NT2/D1 (cell line): ENCODE results near the gene SUN2.

Source experiments
- DNase-seq: peaks from one replicate; pipeline ENCODE4 v3.0.0-alpha.2; 2011; ENCODE audit warnings: low read depth, low spot score
- H3K27me3 ChIP-seq: 2 replicates; pipeline ENCODE4 v1.6.0; 2011; ENCODE audit warnings: mild to moderate bottlenecking; ENCODE audit not compliant: insufficient read length, insufficient read depth
- H3K36me3 ChIP-seq: 2 replicates; pipeline ENCODE4 v1.6.1; 2011; ENCODE audit warnings: mild to moderate bottlenecking, low read length, mixed read lengths; ENCODE audit not compliant: insufficient read depth, insufficient read length
- H3K4me1 ChIP-seq: 2 replicates; pipeline ENCODE4 v1.5.1; 2011; ENCODE audit not compliant: insufficient read depth, insufficient read length
- H3K4me3 ChIP-seq: 2 replicates; pipeline ENCODE4 v1.5.1; 2011; ENCODE audit warnings: low read depth; ENCODE audit not compliant: insufficient read length
- H3K9ac ChIP-seq: 2 replicates; pipeline ENCODE4 v1.6.0; 2011; ENCODE audit warnings: low read depth; ENCODE audit not compliant: insufficient read length
- H3K9me3 ChIP-seq: 2 replicates; pipeline ENCODE4 v1.5.1; 2011; ENCODE audit warnings: mild to moderate bottlenecking, low read length; ENCODE audit not compliant: insufficient read depth
- SUZ12 ChIP-seq: IDR thresholded peaks from 2 replicates; pipeline ENCODE4 v1.6.1; 2011; ENCODE audit not compliant: insufficient read length, insufficient read depth; ENCODE audit errors: extremely low read depth
- YY1 ChIP-seq: IDR thresholded peaks from 2 replicates; pipeline ENCODE4 v1.6.1; 2011; ENCODE audit not compliant: insufficient read length, insufficient read depth
- ZNF274 ChIP-seq: IDR thresholded peaks from 2 replicates; pipeline ENCODE4 v1.6.1; 2011; ENCODE audit warnings: mild to moderate bottlenecking, low read depth, low read length

Gene SUN2

DNA sequence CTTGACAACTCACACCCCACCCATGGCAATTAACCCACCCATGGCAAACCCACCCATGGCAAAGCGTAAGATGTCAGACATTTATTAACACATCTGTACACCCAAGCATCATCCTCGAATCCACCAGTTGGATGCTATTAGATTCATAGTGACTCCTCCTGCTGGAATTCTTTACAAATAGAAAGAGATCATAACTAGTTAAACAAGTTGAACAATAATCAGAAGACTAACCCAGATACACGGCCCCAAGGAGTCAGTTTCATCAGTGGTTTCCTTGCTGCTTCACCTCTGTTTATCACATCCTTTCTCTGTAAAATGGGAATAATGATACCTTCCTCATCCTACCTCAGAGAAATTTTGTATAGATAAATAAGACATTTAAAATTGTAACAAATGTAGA, 44.9 kb downstream of the SUN2 start:
- no peaks in the 10 kb centered on the region for H3K9me3 ChIP-seq
- H3K27me3 ChIP-seq: no peaks in the 10 kb centered on the region
- no peak for DNase-seq
- H3K4me1 ChIP-seq: peaks cover 5% of the 10 kb centered on the region
- TF ChIP-seq ZNF274: no peak
- no peak for TF ChIP-seq SUZ12
- TF ChIP-seq YY1: no peak
- no peak overlapping the region for H3K9ac ChIP-seq
- no peak overlapping the region for H3K4me3 ChIP-seq
- peaks cover 35% of the 10 kb centered on the region for H3K36me3 ChIP-seq

DNA sequence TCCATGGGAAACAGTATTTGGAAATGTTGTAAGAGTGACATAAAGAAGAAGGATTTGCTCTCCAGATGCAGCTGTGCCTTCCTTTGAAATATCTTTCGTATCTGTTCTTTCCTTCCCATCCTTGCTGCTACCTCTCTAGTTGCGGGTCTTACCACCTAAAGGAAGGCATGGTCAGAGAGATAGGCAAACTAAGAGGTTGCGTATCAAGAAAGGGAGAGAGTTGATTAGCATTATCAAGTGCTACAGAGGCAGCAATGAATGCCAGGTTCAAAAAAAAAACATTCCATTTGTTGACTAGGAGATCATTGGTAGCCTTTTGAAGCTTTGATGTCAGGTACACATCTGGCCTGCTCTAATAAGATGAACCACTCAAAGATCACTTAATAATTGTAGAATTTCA, 45.4 kb downstream of the SUN2 start:
- Histone ChIP-seq H3K36me3 (peaks cover 29% of the 10 kb centered on the region), H3K27me3 (no peaks in the 10 kb centered on the region), H3K4me1 (peaks cover 5% of the 10 kb centered on the region), H3K4me3 (no peak overlapping the region), H3K9ac (no peak overlapping the region), H3K9me3 (no peaks in the 10 kb centered on the region)
- TF ChIP-seq ZNF274 (no peak), SUZ12 (no peak), YY1 (no peak)
- DNase-seq: no peak

DNA sequence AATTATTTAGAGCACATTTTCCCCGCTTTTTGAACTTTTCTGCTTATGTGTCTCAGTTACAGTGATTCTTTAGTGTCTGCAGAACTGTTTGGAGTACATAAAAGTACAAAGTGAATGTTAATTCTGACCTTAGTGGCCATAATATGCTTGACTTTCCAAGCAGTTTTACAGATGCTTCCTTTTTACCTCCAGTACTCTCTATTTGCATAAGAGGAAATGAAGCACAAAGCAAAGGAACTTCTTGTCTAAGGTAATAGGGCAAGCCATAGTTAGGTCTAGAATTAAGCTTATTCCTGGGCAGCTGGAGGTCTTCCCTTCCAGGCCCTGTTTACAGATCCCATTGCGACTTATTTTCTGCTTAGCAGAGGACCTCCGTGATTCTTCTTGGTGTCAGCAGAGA, 46.5 kb downstream of the SUN2 start:
- peaks cover 5% of the 10 kb centered on the region for H3K4me1 ChIP-seq
- H3K9ac ChIP-seq: no peak overlapping the region

GRCh38 chr22:38707984-38708383, 47.8 kb downstream of the SUN2 start:
- DNase-seq: no peak
- Histone ChIP-seq H3K36me3 (peaks cover 25% of the 10 kb centered on the region), H3K4me1 (peaks cover 3% of the 10 kb centered on the region), H3K27me3 (no peaks in the 10 kb centered on the region), H3K4me3 (no peak overlapping the region), H3K9ac (no peak overlapping the region), H3K9me3 (no peaks in the 10 kb centered on the region)
- TF ChIP-seq YY1: no peak
- TF ChIP-seq ZNF274: no peak
- TF ChIP-seq SUZ12: no peak

More for the DNA sequence above, 46.5 kb downstream of the SUN2 start:
- TF ChIP-seq ZNF274 (no peak), YY1 (no peak), SUZ12 (no peak)
- Histone ChIP-seq H3K9me3 (no peaks in the 10 kb centered on the region), H3K4me3 (no peak overlapping the region), H3K36me3 (peaks cover 25% of the 10 kb centered on the region), H3K27me3 (no peaks in the 10 kb centered on the region)
- DNase-seq: no peak

- DNase-seq: no peak
- TF ChIP-seq ZNF274 (no peak), SUZ12 (no peak), YY1 (no peak)
- H3K9ac ChIP-seq: no peak overlapping the region
- no peaks in the 10 kb centered on the region for H3K9me3 ChIP-seq
- no peaks in the 10 kb centered on the region for H3K27me3 ChIP-seq
- H3K4me3 ChIP-seq: peak overlapping the region; percentile 82
- peaks cover 25% of the 10 kb centered on the region for H3K36me3 ChIP-seq
- H3K4me1 ChIP-seq: peaks cover 6% of the 10 kb centered on the region
These were observed 48.5 kb downstream of the SUN2 start for GRCh38 chr22:38707346-38707745.

DNA sequence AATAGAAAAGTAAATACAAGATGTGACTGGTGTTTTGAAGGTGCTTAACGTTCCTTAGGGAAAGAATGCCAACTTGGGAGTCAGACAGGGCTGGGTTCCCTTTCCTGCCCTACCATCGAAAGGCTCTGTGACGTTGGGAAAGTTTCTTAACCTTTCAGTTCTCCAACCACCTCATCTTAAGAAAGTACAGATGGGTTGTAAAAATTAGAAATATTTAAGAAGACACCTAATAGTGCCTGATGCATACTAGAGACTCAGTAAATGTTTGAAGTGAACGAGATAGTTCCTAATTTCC, 49.0 kb downstream of the SUN2 start:
- no peak for DNase-seq
- no peaks in the 10 kb centered on the region for H3K27me3 ChIP-seq
- no peaks in the 10 kb centered on the region for H3K9me3 ChIP-seq
- TF ChIP-seq SUZ12 (no peak), YY1 (no peak)
- peak overlapping the region; percentile 82 for H3K4me3 ChIP-seq
- peaks cover 25% of the 10 kb centered on the region for H3K36me3 ChIP-seq
- H3K4me1 ChIP-seq: peaks cover 6% of the 10 kb centered on the region
- peak overlapping the region; percentile 92 for H3K9ac ChIP-seq

DNA sequence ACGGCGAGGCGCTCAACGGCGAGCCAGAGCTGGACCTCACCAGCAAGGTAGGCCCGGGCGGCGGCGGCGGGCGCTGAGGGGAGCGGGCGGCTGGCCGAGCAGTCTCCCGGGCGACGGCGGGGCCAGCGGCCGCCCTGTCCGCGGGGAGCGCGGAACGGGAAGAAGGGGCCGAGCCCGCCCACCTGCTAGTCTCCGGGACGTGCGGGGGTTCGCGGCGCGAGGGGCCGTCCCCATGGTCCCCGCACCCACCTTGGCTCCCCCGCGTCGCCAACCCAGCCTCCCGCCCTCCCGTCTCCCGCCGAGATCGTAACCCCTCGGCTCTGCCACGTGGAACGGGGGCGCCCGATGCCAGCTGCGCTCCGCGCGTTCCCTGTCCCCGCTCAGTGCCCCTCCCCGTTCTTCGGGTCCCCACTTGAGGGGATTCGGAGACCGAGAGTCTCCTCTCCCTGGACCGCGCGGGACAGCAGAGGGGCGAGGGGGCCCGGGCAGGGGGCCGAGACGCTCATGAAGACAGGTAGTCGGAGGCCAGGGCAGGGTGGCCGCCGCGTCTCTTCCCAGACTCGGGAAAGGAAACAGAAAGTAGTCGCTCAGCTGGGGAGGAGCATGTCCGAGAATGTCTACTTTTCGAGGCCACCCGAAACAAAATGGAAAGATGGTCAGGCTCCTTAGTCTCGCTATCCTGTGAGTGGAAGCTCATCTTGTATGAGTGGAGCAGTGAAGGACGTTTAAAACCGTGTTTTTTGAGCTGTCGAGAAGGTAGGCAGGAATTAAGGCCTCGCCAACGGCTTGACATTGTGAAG, 49.5 kb downstream of the SUN2 start:
- Histone ChIP-seq H3K27me3 (no peaks in the 10 kb centered on the region), H3K4me3 (peak overlapping the region; percentile 82), H3K9me3 (no peaks in the 10 kb centered on the region), H3K4me1 (peaks cover 6% of the 10 kb centered on the region), H3K36me3 (peaks cover 25% of the 10 kb centered on the region), H3K9ac (peak overlapping the region; percentile 92)
- TF ChIP-seq ZNF274: no peak
- no peak for TF ChIP-seq SUZ12
- no peak for TF ChIP-seq YY1
- DNase-seq: no peak
